Stimulated activated CD4-positive, alpha-beta T cell treated with anti-CD3 and anti-CD28 coated beads, TNF-alpha, amount 100 ng/mL, for 1 hour (primary cell): ENCODE data around the gene PON3.

Source experiments
- DNase-seq, 3 donors: peaks; one replicate each; pipeline ENCODE4 v3.0.0-alpha.2; 2020; ENCODE audit warnings: low read depth in 3 of 3, low spot score in 1 of 3

Gene PON3

DNA sequence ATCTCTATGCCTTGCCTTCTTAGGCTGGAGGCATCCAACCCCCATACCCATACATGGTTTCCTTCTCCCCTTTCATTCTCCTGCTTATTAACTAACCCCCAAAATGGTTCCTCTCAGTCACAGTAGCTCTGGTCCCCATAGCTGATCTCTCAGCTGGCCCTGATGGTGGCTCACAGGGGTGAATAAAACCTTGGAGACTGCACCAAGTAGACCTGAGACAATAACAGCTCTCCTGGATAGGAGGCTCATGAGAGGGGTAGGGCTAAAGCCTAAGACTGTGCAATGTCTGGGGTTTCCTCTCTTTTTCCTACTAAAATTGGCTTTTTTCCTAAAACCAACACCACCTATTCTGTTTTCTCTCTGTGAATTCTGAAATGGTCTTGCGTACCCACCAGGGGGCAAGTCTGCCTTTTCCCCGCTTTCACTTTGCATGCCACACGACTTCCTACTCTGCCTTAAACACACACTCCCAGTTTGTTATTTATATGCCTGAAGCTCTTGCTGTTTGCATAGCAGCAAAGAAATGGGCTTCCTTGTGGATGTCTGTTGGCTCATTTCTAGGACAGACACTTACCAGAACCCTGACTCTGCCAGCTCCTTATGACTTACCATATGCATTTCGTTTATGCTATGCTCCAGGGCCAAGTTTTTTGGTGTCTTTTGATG, 53.4 kb downstream of the PON3 start:
- no peak for DNase-seq

DNA sequence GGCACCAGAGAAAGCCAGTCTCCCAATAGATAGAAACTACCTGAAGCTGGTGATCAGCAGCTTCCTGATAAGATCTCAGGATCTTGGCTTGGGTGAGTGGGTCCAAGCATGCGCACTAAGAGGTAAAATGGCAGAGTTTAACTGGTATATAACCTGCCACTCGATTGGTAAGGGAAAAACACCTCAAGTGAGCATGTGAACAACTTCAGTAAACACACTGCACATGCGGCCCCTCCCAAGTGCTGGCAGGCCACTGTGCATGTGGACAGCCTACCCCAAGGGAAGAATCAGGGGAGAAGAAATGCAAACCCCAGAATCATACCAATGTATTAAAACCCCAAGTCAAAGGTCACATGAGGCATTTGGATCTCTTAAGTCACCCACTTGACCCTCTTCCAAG, 54.1 kb downstream of the PON3 start:
- DNase-seq, result no peak

DNA sequence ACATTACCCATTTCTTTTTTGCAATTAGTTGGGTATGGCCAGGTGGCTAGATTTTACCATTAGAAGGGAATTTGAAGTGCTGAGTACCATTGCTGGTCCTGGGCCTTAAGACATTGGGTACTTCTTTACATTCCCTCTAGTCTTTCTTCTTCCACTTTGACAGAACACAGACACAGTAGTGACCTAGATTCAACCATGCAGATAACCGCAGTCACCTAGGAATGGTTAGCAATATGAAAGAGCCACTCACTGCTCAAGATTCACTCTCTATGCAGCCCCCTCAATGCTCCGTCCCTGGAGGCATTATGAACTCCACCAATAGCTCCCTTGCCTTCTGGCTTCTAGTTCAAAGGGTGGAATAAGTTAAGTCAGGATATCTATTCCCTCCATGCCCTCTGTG, 55.7 kb downstream of the PON3 start:
- no peak for DNase-seq

DNA sequence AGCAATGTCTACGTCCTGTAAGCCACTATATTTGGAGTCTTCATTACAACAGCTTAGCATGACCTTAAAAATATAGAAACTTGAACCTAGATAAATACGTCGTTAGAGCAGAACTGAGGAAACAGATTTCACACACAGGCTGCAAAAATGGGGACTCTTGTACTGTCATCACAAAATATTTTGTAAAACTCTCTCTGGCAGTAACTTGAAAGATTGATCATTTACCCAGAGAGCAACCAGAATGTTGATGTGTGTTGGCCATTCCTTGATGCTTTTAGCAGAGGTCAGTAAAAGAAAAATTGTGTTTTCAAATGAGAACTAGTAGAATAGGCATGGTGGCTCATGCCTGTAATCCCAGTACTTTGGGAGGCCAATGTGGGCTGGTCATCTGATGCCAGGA, 57.3 kb downstream of the PON3 start:
- no peak for DNase-seq

- no peak for DNase-seq
Observed at GRCh38 chr7:95335093-95335492, 61.1 kb downstream of the PON3 start.

DNA sequence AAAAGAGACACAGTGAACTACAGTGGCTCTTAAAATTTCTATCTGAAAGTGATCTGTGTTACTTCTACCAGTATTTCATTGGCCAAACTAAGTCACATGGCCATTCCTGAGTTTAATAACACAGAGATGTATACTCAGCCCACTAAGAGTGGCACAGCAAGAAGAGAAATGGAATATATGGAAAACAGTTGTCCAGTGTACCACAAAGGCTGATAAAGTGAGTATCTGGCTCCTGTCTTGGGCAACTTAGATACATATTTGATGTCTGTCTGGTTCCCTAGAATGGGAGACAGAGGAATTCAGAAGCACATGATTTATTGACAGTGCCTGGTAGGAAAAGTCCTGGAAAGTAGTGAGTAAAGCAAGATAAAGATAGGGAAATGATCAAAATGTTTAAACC, 61.7 kb downstream of the PON3 start:
- DNase-seq, result no peak

DNA sequence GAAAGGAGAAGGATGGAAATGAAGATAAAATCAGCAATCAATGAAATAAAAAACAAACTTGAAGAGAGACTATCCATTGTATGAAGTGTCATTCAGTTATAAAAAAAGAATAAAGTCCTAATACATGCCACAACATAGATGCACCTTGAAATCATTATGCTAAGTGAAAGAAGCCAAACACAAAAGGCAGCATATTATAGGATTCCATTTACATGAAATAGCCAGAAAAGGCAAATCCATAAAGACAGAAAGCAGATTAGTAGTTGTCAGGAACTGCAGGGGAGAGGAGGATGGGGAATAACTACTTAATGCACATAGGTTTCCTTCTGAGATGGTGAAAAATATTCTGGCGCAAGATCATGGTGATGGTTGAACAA, 65.2 kb downstream of the PON3 start:
- no peak for DNase-seq

DNA sequence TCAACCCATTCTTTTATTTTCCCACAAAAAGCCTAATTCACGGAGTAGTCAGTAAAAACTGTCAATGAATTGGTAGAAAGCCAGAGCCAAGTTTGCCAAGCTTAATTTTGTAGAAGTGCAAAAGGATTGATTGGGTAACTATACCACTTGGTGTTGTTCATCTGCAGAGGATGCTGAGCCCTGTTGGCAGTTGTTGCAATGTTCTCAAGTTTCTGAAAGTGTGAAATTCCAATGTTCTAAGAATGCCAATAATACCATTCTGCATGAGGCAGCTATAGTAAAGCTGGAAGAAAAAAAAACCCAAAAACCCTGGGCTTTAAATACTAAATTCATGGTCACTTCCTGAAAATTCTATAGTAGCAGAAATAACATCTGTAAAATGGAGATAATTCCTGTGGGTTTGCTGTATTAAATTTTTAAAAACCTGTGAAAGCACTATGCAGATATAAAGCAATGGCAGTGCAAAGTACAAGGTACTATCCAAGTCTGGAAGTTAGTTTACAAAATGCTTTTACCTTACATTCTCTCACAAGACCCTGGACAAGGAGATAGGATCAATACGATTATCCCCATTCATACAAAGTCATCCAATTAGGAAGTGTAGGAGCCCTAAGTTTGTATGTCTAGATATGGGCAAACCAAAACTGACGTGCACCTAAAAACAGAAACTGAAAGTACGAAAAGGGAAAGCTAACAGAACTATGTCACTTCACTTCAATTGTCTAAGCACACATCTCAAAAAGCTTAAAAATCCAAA, 65.8 kb downstream of the PON3 start:
- DNase-seq, result no peak

GRCh38 chr7:95327356-95327755, 68.8 kb downstream of the PON3 start:
- DNase-seq, result no peak

GRCh38 chr7:95324431-95324830, 71.7 kb downstream of the PON3 start, which contains the start of gene PON1:
Gene PON1, minus strand, starts transcription at chr7:95324532. Its CDS starts 57 bp downstream, at chr7:95324475.
- no peak for DNase-seq

- DNase-seq, result no peak
Observed at GRCh38 chr7:95323410-95324129, 72.6 kb downstream of the PON3 start.

- no peak for DNase-seq
Observed at GRCh38 chr7:95322854-95323253, 73.3 kb downstream of the PON3 start.

DNA sequence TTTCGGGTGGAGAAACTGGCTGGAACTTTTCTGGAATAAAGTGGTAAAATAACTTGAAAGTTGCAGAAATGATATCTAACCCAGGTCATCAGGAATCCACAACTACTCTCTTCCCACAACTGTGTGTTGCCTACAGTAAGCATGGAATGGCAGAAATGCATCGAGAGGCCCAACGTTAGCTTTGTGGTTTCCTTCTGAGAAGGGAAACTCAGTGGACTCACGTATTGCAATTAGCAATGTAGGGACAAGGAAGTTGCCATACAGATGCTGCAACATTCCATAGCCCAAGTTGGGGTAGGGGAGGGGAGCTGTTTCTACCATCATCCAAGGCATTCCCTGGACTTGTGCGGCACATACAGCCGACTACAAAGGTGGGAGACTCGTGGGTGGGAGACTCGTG, 73.8 kb downstream of the PON3 start:
- DNase-seq, result no peak

GRCh38 chr7:95321720-95322119, 74.5 kb downstream of the PON3 start:
- DNase-seq, result no peak

DNA sequence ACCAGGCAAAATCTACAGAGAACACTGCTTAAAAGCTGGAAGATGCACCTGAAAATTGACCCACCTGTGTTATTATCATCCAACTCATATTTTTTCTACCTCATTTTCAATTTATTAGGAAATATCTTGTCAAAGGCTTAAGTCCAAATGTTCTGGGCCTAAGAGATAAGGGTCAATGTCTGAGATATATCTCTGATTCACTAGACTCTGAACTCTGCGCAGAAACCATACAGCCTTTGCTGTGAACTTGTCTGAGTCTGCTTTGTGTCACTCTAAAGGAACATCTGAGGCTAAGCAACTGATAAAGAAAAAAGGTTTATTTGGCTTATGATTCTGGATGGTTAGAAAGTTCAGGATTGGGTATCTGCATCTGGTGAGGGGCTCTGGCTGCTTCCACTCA, 75.5 kb downstream of the PON3 start:
- no peak for DNase-seq

DNA sequence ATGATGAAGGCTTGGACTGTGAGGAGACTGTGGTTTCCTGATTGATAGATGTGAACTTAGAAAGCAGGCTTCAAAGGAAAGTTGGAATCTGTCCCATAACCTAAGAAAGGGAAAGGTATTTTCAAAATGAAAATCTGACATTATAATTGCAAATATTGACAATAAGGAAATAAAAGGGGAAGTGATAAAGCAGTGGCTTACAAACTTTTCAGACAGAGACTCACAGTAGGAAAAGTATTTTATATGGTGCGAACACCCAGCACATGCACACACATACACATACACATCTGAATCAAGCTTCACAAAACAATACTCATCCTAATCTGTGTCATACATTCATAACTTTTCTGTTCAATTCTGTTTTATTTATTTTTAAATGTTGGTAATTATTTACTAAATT, 76.6 kb downstream of the PON3 start:
- no peak for DNase-seq

GRCh38 chr7:95318501-95319100, 77.6 kb downstream of the PON3 start:
- DNase-seq, result no peak

DNA sequence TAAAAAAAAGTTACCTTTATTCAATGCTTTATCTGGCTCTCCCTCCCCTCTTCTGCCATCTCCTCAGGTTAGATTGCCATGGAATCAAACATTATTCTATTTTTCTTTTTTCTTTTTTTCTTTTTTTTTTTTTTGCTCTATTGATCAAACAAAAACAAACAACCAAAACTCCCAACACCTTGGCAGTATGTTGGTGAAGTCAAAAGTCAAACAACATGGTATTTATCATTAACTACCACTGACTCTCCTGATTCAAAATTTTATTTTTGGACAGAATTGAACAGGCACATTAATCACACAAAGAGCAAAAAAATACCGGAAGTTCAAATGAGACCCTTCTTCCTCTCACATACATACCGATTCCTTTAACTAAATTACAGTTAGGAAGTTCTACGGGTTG, 78.2 kb downstream of the PON3 start:
- no peak for DNase-seq

DNA sequence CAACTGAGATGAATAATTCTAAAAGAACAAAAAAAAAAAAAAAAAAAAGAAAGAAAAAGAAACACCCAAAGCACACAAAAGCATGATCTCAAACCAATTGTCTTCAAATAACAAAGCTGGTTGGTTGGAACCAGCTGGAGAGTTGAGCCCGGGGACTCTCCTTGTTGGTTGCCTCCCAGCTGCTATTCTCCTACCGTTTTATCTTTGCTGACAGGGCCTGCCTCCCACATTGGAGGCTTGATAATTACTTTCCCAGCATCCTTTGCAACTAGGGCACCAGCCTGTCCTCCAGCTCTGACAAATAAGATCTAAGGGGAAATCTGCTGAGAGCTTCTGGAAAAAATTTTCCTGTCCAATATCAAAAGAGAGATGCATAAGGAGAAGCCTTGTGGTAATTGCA, 78.6 kb downstream of the PON3 start:
- DNase-seq, result no peak

- DNase-seq, result no peak
Observed at GRCh38 chr7:95316588-95316987, 79.6 kb downstream of the PON3 start.

- DNase-seq, result no peak
Observed at GRCh38 chr7:95312561-95312960, 83.6 kb downstream of the PON3 start.

- no peak for DNase-seq
Observed at GRCh38 chr7:95311389-95311788, 84.8 kb downstream of the PON3 start.
